ENCODE measurements around the gene NHS. TPM values are rescaled to one million over a fixed set of nuclear protein-coding genes. Genes with fewer than 3 reads are reported as not detected.
A peak's percentile ranks its signal among the peaks of the same experiment; 100 is the strongest.

Gene NHS
- total and polyA plus RNA-seq, 7 donors = 0.04 to 1.3 (median 0.22) TPM

DNA sequence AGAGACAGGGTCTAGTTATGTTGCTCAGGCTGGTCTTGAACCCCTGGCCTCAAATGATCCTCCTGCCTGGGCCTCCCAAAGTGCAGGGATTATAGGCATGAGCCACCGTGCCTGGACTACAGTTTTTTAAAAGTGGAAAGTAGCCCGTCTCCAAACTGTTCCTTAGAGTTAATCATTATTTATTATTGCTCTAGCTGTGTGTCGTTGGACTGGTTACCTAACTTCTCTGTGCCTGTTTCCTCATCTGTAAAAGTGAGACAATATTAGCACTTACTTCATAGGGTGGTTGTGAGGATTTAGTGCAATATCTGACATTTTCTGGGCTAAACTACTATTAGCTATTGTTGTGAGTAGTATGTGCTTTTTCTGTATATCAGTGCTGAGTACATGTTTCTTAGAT is 210.0 kb downstream of the NHS start:
- H3K4me3 ChIP-seq = no peak overlapping the region
- 84 to 97% (median 86%) methylated on average over 3 of the region's 3 CpGs for WGBS, 3 donors
- TF ChIP-seq, protein P1, sequence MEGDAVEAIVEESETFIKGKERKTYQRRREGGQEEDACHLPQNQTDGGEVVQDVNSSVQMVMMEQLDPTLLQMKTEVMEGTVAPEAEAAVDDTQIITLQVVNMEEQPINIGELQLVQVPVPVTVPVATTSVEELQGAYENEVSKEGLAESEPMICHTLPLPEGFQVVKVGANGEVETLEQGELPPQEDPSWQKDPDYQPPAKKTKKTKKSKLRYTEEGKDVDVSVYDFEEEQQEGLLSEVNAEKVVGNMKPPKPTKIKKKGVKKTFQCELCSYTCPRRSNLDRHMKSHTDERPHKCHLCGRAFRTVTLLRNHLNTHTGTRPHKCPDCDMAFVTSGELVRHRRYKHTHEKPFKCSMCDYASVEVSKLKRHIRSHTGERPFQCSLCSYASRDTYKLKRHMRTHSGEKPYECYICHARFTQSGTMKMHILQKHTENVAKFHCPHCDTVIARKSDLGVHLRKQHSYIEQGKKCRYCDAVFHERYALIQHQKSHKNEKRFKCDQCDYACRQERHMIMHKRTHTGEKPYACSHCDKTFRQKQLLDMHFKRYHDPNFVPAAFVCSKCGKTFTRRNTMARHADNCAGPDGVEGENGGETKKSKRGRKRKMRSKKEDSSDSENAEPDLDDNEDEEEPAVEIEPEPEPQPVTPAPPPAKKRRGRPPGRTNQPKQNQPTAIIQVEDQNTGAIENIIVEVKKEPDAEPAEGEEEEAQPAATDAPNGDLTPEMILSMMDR (IDR thresholded peaks at IDR 0.05) = no peak
- no peak overlapping the region for H3K27ac ChIP-seq
- no peaks in the 10 kb centered on the region for H3K36me3 ChIP-seq (ENCODE audit: insufficient read depth in 1 of 2, low read depth in 1 of 2)
- intact Hi-C loops (cut with DNase I) = no loop called here
- no peak for DNase-seq
- H3K9me3 ChIP-seq = no peaks in the 10 kb centered on the region
- no peaks in the 10 kb centered on the region for H3K4me1 ChIP-seq
- no peak for ATAC-seq
- H3K27me3 ChIP-seq (ENCODE audit: insufficient read depth in 3 of 3, low read length in 2 of 3) = peaks cover 0 to 23% (median 0%) of the 10 kb centered on the region in 3 donors

DNA sequence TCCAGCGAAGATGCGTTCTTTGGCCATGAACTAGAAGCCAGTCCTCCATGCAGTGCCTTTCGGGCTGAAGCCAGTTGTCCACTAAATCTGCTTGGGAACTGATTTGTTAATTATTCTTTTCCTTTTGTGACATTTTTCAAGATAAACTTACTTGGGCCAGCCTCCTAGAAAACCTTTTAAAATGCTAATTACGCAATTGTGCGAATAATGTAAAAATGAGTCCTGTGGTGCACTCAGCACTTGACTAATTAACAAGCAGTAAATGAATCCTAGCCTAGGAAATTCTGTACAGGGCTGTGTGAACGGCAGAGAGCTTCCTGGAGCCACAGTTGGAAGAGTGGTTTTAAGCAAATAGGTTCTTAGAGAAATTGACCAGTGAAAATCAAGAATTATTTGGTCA is 212.4 kb downstream of the NHS start:
- no peak for ATAC-seq
- TF ChIP-seq, protein P1 (IDR thresholded peaks at IDR 0.05) = no peak
- H3K4me3 ChIP-seq = no peak overlapping the region
- WGBS, 3 donors = 78 to 91% (median 86%) methylated on average over 6 of the region's 6 CpGs
- H3K9me3 ChIP-seq = no peaks in the 10 kb centered on the region
- intact Hi-C loops (cut with DNase I) = no loop called here
- no peak for DNase-seq
- no peak overlapping the region for H3K27ac ChIP-seq
- H3K36me3 ChIP-seq (ENCODE audit: insufficient read depth in 1 of 2, low read depth in 1 of 2) = no peaks in the 10 kb centered on the region
- H3K4me1 ChIP-seq = peaks cover 3% of the 10 kb centered on the region
- H3K27me3 ChIP-seq (ENCODE audit: insufficient read depth in 3 of 3, low read length in 2 of 3) = peaks cover 0 to 10% (median 0%) of the 10 kb centered on the region in 3 donors

DNA sequence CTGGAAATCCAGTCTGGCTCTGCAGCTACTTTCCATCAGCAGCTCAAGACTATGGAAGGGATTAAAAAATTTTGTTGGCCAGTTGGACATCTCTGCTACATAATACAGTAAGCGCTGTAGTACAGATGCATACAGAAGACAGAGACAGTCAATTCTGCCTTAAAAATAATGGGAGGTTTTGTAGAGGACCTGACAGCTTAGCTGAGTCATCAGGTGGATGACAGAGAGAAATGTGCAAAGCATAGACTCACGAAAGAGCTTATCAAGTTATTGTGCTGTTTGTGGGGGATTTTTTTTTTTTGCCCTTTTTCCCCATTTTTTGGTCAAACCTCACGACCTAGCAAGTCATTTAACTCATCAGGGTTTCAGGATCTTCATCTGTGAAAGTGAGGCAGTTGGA is 213.3 kb downstream of the NHS start:
- intact Hi-C loops (cut with DNase I) = no loop called here
- Histone ChIP-seq H3K27me3 (ENCODE audit: insufficient read depth in 3 of 3, low read length in 2 of 3) (peaks cover 0 to 2% (median 0%) of the 10 kb centered on the region in 3 donors), H3K27ac (no peak overlapping the region), H3K36me3 (ENCODE audit: insufficient read depth in 1 of 2, low read depth in 1 of 2) (no peaks in the 10 kb centered on the region), H3K4me1 (peaks cover 3% of the 10 kb centered on the region), H3K9me3 (no peaks in the 10 kb centered on the region), H3K4me3 (no peak overlapping the region)
- TF ChIP-seq, protein P1 (IDR thresholded peaks at IDR 0.05) = no peak
- ATAC-seq (no peak), DNase-seq (no peak)
- WGBS, 3 donors = 63 to 80% (median 75%) methylated on average over 3 of the region's 3 CpGs

DNA sequence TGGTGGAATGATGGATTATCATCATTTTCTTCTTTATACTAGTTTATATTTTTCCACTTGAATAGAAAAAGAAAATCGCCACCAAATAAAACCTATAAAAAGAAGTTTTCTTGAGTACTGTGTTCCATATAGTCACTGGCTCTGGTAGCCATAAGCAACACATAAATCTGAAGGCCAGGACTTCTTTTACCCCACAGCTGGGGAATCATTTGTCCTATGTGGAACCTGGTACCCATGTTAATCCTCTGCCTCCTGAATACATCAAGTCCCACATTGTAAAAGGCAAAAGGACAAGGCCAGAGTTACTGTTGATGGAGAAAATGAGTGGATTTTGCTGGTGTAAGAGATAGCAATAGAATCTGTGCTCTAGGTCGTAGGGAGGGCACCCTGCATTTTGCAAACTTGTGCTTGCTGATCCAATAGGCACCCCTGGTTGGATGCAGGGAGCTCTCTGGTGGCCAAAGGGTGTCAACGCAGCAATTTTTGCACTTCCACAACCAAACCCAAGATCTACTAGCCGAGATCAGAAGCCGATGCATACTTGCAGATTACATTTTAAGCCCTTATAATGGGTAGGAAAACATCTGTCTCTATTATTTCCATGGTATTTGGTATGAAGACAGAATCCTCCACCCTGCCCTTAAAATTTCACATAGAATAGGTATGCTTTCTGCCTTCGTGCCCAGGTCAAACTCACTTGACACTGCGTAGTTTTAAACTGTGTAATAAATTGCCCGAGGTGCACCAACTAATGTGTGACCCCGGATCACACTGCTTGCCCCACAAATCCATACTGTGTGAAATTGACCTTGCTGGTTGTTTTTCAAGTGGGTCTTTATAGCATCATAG is 216.1 kb downstream of the NHS start:
- TF ChIP-seq, protein P1 (IDR thresholded peaks at IDR 0.05) = peak; percentile 67
- peak overlapping the region; percentile 21 for H3K4me3 ChIP-seq
- H3K4me1 ChIP-seq = peaks cover 3% of the 10 kb centered on the region
- intact Hi-C loops (cut with DNase I) = loop anchor here (2.0 to 10.0 kb wide), 3 partner anchors 216 to 348 kb away; partner anchors contain the start of gene NHS (in 1 of the 2)
- ATAC-seq (peak; percentile 86 to 96 (median 90)), DNase-seq (peak; percentile 40 to 65)
- H3K36me3 ChIP-seq (ENCODE audit: insufficient read depth in 1 of 2, low read depth in 1 of 2) = no peaks in the 10 kb centered on the region
- no peaks in the 10 kb centered on the region for H3K9me3 ChIP-seq
- H3K27ac ChIP-seq = no peak overlapping the region
- WGBS, 3 donors = 31 to 37% (median 34%) methylated on average over 9 of the region's 9 CpGs
- peaks cover 0 to 3% (median 0%) of the 10 kb centered on the region in 3 donors for H3K27me3 ChIP-seq (ENCODE audit: insufficient read depth in 3 of 3, low read length in 2 of 3)

All from psoas muscle (tissue), 8 donors.